Embryonic facial prominence (tissue), 1 donor: ENCODE data around the gene AGPAT3.

Source experiments
- DNase-seq: peaks from one replicate; pipeline ENCODE4 v3.0.0-alpha.2; 2016; ENCODE audit errors: extremely low spot score

The AGPAT3 gene

GRCh38 chr21:43906585-43907370 is 41.8 kb downstream of the AGPAT3 start:
- no peak for DNase-seq

GRCh38 chr21:43907751-43908150 is 42.7 kb downstream of the AGPAT3 start:
- no peak for DNase-seq

- DNase-seq = no peak
These were observed 43.1 kb downstream of the AGPAT3 start for GRCh38 chr21:43908167-43908566.

GRCh38 chr21:43909741-43910400 is 44.8 kb downstream of the AGPAT3 start:
- DNase-seq = no peak

GRCh38 chr21:43910460-43910859 is 45.4 kb downstream of the AGPAT3 start:
- DNase-seq = no peak

- no peak for DNase-seq
These were observed 46.3 kb downstream of the AGPAT3 start for GRCh38 chr21:43911015-43911934.

GRCh38 chr21:43911935-43912487 is 47.0 kb downstream of the AGPAT3 start:
- no peak for DNase-seq

GRCh38 chr21:43912500-43912899 is 47.5 kb downstream of the AGPAT3 start:
- no peak for DNase-seq

- no peak for DNase-seq
These were observed 47.9 kb downstream of the AGPAT3 start for GRCh38 chr21:43912910-43913309.

GRCh38 chr21:43913928-43914327 is 48.9 kb downstream of the AGPAT3 start:
- DNase-seq = no peak

GRCh38 chr21:43916076-43916475 is 51.1 kb downstream of the AGPAT3 start:
- no peak for DNase-seq

- DNase-seq = no peak
These were observed 51.9 kb downstream of the AGPAT3 start for GRCh38 chr21:43916691-43917514.

GRCh38 chr21:43917515-43918384 is 52.7 kb downstream of the AGPAT3 start:
- no peak for DNase-seq

- DNase-seq = no peak
These were observed 53.4 kb downstream of the AGPAT3 start for GRCh38 chr21:43918385-43918947.

GRCh38 chr21:43919283-43919682 is 54.3 kb downstream of the AGPAT3 start:
- DNase-seq = no peak

GRCh38 chr21:43919871-43920801 is 55.1 kb downstream of the AGPAT3 start:
- DNase-seq = no peak

- DNase-seq = no peak
These were observed 56.6 kb downstream of the AGPAT3 start for GRCh38 chr21:43921571-43921978.
